Activated CD8-positive, alpha-beta T cell treated with anti-CD3 and anti-CD28 coated beads for 36 hours (primary cell): ENCODE data around the gene TMEM165. TPM values are rescaled to one million over a fixed set of nuclear protein-coding genes. Genes with fewer than 3 reads are reported as not detected.
A peak's percentile ranks its signal among the peaks of the same experiment; 100 is the strongest.

Experiments used
- ATAC-seq: fragments of 200-7000 bp; cut with Tn5 transposase; one replicate; pipeline ENCODE4 v1.10.0; 2021; ENCODE audit warnings: mild to moderate bottlenecking, moderate library complexity
- CTCF ChIA-PET: fragments of 350-600 bp; sonication (Branson Sonifier 250); formaldehyde crosslinking; loops from one replicate; lab custom pipeline; 2021; ENCODE audit warnings: antibody characterized with exemption; lab: Charles Lee
- POLR2A ChIA-PET: fragments of 350-600 bp; sonication (Branson Sonifier 250); formaldehyde crosslinking; loops from one replicate; lab custom pipeline; 2021; ENCODE audit warnings: antibody characterized with exemption; lab: Charles Lee
- DNase-seq: peaks from one replicate; pipeline ENCODE4 v3.0.0-alpha.2; 2020
- H3K27ac Mint-ChIP-seq: one replicate; pipeline ENCODE4 v1.8.0; 2021; ENCODE audit warnings: mild to moderate bottlenecking, mixed read lengths
- H3K27me3 Mint-ChIP-seq: one replicate; pipeline ENCODE4 v1.8.0; 2021; ENCODE audit warnings: mixed read lengths
- H3K36me3 Mint-ChIP-seq: one replicate; pipeline ENCODE4 v1.8.0; 2021; ENCODE audit warnings: low read depth, mixed read lengths
- H3K4me1 Mint-ChIP-seq: one replicate; pipeline ENCODE4 v1.8.0; 2021; ENCODE audit warnings: low read depth, mixed read lengths
- H3K4me3 Mint-ChIP-seq: one replicate; pipeline ENCODE4 v1.8.0; 2021; ENCODE audit warnings: mild to moderate bottlenecking, moderate library complexity, mixed read lengths
- H3K9me3 Mint-ChIP-seq: one replicate; pipeline ENCODE4 v1.8.0; 2021; ENCODE audit warnings: mixed read lengths
- CTCF ChIP-seq: fragments of 200-600 bp; IDR thresholded peaks from one replicate; pipeline ENCODE4 v1.8.0; 2022; ENCODE audit warnings: antibody characterized with exemption, mild to moderate bottlenecking
- intact Hi-C: fragments of 100-400 bp; cut with micrococcal nuclease; formaldehyde crosslinking; loops from one replicate; pipeline ENCODE4 v1.10.0; 2022
- total RNA-seq, 2 experiments: library from RNA; stranded (reverse); gene quantifications; one replicate each; pipeline ENCODE4 v1.2.3, GENCODE V29; 2021

TMEM165 gene
- total RNA-seq, 2 experiments from 2014 or later: 46.6 to 46.9 TPM

GRCh38 chr4:55437823-55438222 is 42.1 kb downstream of the TMEM165 start:
- ATAC-seq (no peak), DNase-seq (no peak)
- POLR2A ChIA-PET: no interaction called here
- Mint-ChIP-seq H3K27me3 (no peaks in the 10 kb centered on the region), H3K36me3 (peaks cover 37% of the 10 kb centered on the region), H3K27ac (no peak overlapping the region), H3K4me1 (peaks cover 22% of the 10 kb centered on the region), H3K4me3 (no peak overlapping the region), H3K9me3 (no peaks in the 10 kb centered on the region)
- intact Hi-C loops: loop anchor here (10.0 kb wide), 1 partner anchor 107 kb away; the partner anchor contains the start of gene CLOCK
- CTCF ChIA-PET: interaction anchor here (1.1 to 1.2 kb wide), 2 partner anchors 9 to 92 kb away, joined by 3 to 4 read pairs; partner anchors contain the start of gene SRD5A3
- TF ChIP-seq CTCF: no peak

GRCh38 chr4:55438314-55438713 is 42.6 kb downstream of the TMEM165 start:
- ChIA-PET POLR2A (no interaction called here), CTCF (interaction anchor here (1.1 to 1.2 kb wide), 2 partner anchors 8 to 92 kb away, joined by 3 to 4 read pairs; partner anchors contain the start of gene SRD5A3)
- Mint-ChIP-seq H3K27ac (no peak overlapping the region), H3K9me3 (no peaks in the 10 kb centered on the region), H3K4me1 (peaks cover 22% of the 10 kb centered on the region), H3K36me3 (peaks cover 32% of the 10 kb centered on the region), H3K4me3 (no peak overlapping the region), H3K27me3 (no peaks in the 10 kb centered on the region)
- no peak for TF ChIP-seq CTCF
- DNase-seq: no peak
- ATAC-seq: no peak
- intact Hi-C loops: loop anchor here (10.0 kb wide), 1 partner anchor 106 kb away; the partner anchor contains the start of gene CLOCK

- Mint-ChIP-seq H3K27ac (no peak overlapping the region), H3K36me3 (peaks cover 32% of the 10 kb centered on the region), H3K9me3 (no peaks in the 10 kb centered on the region), H3K4me3 (no peak overlapping the region), H3K27me3 (no peaks in the 10 kb centered on the region), H3K4me1 (peaks cover 22% of the 10 kb centered on the region)
- ATAC-seq: no peak
- CTCF ChIA-PET: no interaction called here
- DNase-seq: no peak
- no peak for TF ChIP-seq CTCF
- intact Hi-C loops: loop anchor here (10.0 kb wide), 1 partner anchor 106 kb away; the partner anchor contains the start of gene CLOCK
- POLR2A ChIA-PET: no interaction called here
These were observed 43.3 kb downstream of the TMEM165 start for GRCh38 chr4:55439023-55439422.

GRCh38 chr4:55440786-55441185 is 45.0 kb downstream of the TMEM165 start:
- ChIA-PET CTCF (no interaction called here), POLR2A (no interaction called here)
- peaks cover 22% of the 10 kb centered on the region for H3K36me3 Mint-ChIP-seq
- intact Hi-C loops: no loop called here
- TF ChIP-seq CTCF: no peak
- DNase-seq (no peak), ATAC-seq (no peak)
- H3K9me3 Mint-ChIP-seq: no peaks in the 10 kb centered on the region
- no peaks in the 10 kb centered on the region for H3K27me3 Mint-ChIP-seq
- H3K4me3 Mint-ChIP-seq: no peak overlapping the region
- H3K27ac Mint-ChIP-seq: no peak overlapping the region
- peaks cover 9% of the 10 kb centered on the region for H3K4me1 Mint-ChIP-seq

DNA sequence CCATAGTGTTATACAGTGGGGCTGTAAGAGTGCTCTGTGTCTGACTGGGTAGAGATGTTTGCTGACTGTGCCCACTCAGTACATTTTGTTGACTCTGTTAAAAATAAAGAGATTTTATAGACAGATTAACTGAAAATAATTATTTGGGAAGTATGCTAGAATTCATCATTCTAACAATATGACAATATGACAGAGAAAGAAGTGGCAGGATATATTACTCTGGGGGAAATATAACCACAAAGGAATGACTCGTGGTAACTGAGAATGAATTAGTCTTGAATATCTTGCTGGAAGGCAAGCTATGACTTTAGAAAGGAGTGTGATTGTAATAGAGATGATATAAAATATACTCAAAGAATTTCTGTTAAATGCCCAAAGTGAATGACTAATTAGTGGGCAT is 46.8 kb downstream of the TMEM165 start:
- CTCF ChIA-PET: no interaction called here
- TF ChIP-seq CTCF: no peak
- DNase-seq (no peak), ATAC-seq (no peak)
- intact Hi-C loops: no loop called here
- no peak overlapping the region for H3K4me3 Mint-ChIP-seq
- POLR2A ChIA-PET: no interaction called here
- H3K27me3 Mint-ChIP-seq: no peaks in the 10 kb centered on the region
- H3K27ac Mint-ChIP-seq: peak overlapping the region; percentile 39
- H3K36me3 Mint-ChIP-seq: peaks cover 17% of the 10 kb centered on the region
- H3K4me1 Mint-ChIP-seq: peaks cover 8% of the 10 kb centered on the region
- H3K9me3 Mint-ChIP-seq: no peaks in the 10 kb centered on the region
